Endothelial cell of umbilical vein (primary cell): ENCODE data around the gene PSMA5. TPM values are rescaled to one million over a fixed set of nuclear protein-coding genes. Genes with fewer than 3 reads are reported as not detected.
A peak's percentile ranks its signal among the peaks of the same experiment; 100 is the strongest.

Source experiments
- BruUV-seq: library from RNA; stranded (reverse); fragments of 400-500 nt; replicated peaks from 2 replicates; lab custom pipeline; 2021; lab: Mats Ljungman, UMichigan
- CTCF ChIA-PET: fragments of 300-600, 350-600 bp; sonication (Branson Sonifier 250); formaldehyde crosslinking; loops from one replicate; lab custom pipeline; 2021; ENCODE audit warnings: antibody characterized with exemption, inconsistent platforms; lab: Charles Lee
- POLR2A ChIA-PET: fragments of 300-600, 350-600 bp; sonication (Branson Sonifier 250); formaldehyde crosslinking; loops from one replicate; lab custom pipeline; 2021; ENCODE audit warnings: antibody characterized with exemption, inconsistent platforms; lab: Charles Lee
- DNase-seq: peaks from one replicate; pipeline ENCODE4 v3.0.0-alpha.2; 2011; ENCODE audit warnings: low read depth, low spot score
- FAIRE-seq: peaks from 2 replicates; lab custom pipeline; 2011; peaks lifted over from hg19 to GRCh38; lab: Jason Lieb, UNC
- H2AFZ ChIP-seq: 2 replicates; pipeline ENCODE4 v1.6.0; 2012; ENCODE audit warnings: low read depth, low read length, control low read depth, inconsistent platforms
- H3K27ac ChIP-seq: 2 replicates; pipeline ENCODE4 v1.5.1; 2011; ENCODE audit warnings: low read depth, mild to moderate bottlenecking, control low read depth, low read length, moderate library complexity; ENCODE audit not compliant: insufficient read depth
- H3K27me3 ChIP-seq, 2 experiments: 2 replicates each; pipeline versions ENCODE4 v1.6.0 to v1.6.1; 2011; ENCODE audit warnings: low read length in 2 of 2, mixed read lengths in 1 of 2; ENCODE audit not compliant: control insufficient read depth in 2 of 2, insufficient read depth in 2 of 2
- H3K36me3 ChIP-seq, 2 experiments: 2 replicates in 1 of 2; 3 replicates in 1 of 2; pipeline ENCODE4 v1.5.1; 2011; ENCODE audit warnings: low read length in 2 of 2, mild to moderate bottlenecking in 1 of 2, moderate library complexity in 1 of 2; ENCODE audit not compliant: control insufficient read depth in 2 of 2, insufficient read depth in 2 of 2; ENCODE audit errors: extremely low read depth in 1 of 2
- H3K4me1 ChIP-seq: 3 replicates; pipeline ENCODE4 v1.5.1; 2011; ENCODE audit warnings: mild to moderate bottlenecking, low read length; ENCODE audit not compliant: control insufficient read depth, insufficient read depth; ENCODE audit errors: extremely low read depth
- H3K4me2 ChIP-seq: 2 replicates; pipeline ENCODE4 v1.6.1; 2011; ENCODE audit warnings: low read length, control low read depth, mixed read lengths; ENCODE audit not compliant: insufficient read depth
- H3K4me3 ChIP-seq, 3 experiments: fragments of 200-600 bp in 1 of 3; sonication (generic), shearing (Covaris generic) in 1 of 3; replicated peaks in 1 of 3; 2 replicates each; pipeline ENCODE4 v1.5.1; 2011 to 2016; ENCODE audit warnings: control low read depth in 3 of 3, low read length in 3 of 3, mild to moderate bottlenecking in 2 of 3, inconsistent platforms in 1 of 3, low read depth in 1 of 3, moderate library complexity in 1 of 3; ENCODE audit not compliant: insufficient read depth in 1 of 3
- H3K79me2 ChIP-seq: 2 replicates; pipeline ENCODE4 v1.6.0; 2012; ENCODE audit warnings: low read length, inconsistent platforms; ENCODE audit not compliant: control insufficient read depth, insufficient read depth
- H3K9ac ChIP-seq: replicated peaks from 2 replicates; pipeline ENCODE3; 2011; ENCODE audit warnings: low read length, control low read depth; ENCODE audit not compliant: insufficient read depth; ENCODE audit errors: extremely low read depth
- H3K9me1 ChIP-seq: replicated peaks from 3 replicates; pipeline ENCODE4 v1.6.0; 2011; ENCODE audit warnings: mild to moderate bottlenecking, low read length; ENCODE audit not compliant: control insufficient read depth, insufficient read depth; ENCODE audit errors: extremely low read depth
- H3K9me3 ChIP-seq: replicated peaks from 2 replicates; pipeline ENCODE4 v1.5.1; 2012; ENCODE audit warnings: low read length, inconsistent platforms; ENCODE audit not compliant: control insufficient read depth, insufficient read depth
- H4K20me1 ChIP-seq: replicated peaks from 2 replicates; pipeline ENCODE3; 2011; ENCODE audit warnings: mild to moderate bottlenecking, low read length; ENCODE audit not compliant: control insufficient read depth, insufficient read depth; ENCODE audit errors: extremely low read depth
- CTCF ChIP-seq, 2 donors: IDR thresholded peaks; 1 replicate in 1 of 2; 2 replicates in 1 of 2; pipeline ENCODE4 v1.5.1; 2011; ENCODE audit warnings: low read length in 2 of 2, mild to moderate bottlenecking in 2 of 2, moderate library complexity in 2 of 2, control low read depth in 1 of 2, inconsistent platforms in 1 of 2, low read depth in 1 of 2; ENCODE audit not compliant: insufficient read depth in 1 of 2; ENCODE audit errors: extremely low read depth in 1 of 2
- EZH2 ChIP-seq: IDR thresholded peaks from 2 replicates; pipeline ENCODE4 v1.6.1; 2012; ENCODE audit warnings: borderline replicate concordance, low read depth, mild to moderate bottlenecking, moderate library complexity, low read length, inconsistent platforms; ENCODE audit not compliant: severe bottlenecking
- FOS ChIP-seq: IDR thresholded peaks from 2 replicates; pipeline ENCODE4 v1.6.1; 2011; ENCODE audit warnings: mild to moderate bottlenecking, low read length, moderate library complexity, borderline replicate concordance; ENCODE audit not compliant: insufficient read depth
- JUN ChIP-seq: IDR thresholded peaks from 2 replicates; pipeline ENCODE4 v1.6.1; 2011; ENCODE audit warnings: borderline replicate concordance, low read depth; ENCODE audit not compliant: insufficient read length, insufficient read depth
- MYC ChIP-seq: IDR thresholded peaks from one replicate; pipeline ENCODE4 v1.6.1; 2011; ENCODE audit warnings: mild to moderate bottlenecking, low read depth, low read length
- POLR2A ChIP-seq: IDR thresholded peaks from 2 replicates; pipeline ENCODE4 v1.6.1; 2012; ENCODE audit warnings: low read depth, mild to moderate bottlenecking, control low read depth, low read length
- dilution Hi-C: fragments of 300-500 bp; cut with MboI; formaldehyde crosslinking; loops from one replicate; pipeline ENCODE4 v1.15.0; 2019; ENCODE audit warnings: low sequenced_read_pairs; ENCODE audit not compliant: extremely low pct_ligation_motif_present
- intact Hi-C: fragments of 100-400 bp; cut with micrococcal nuclease; formaldehyde crosslinking; loops from one replicate; pipeline ENCODE4 v1.10.0; 2022
- polyA plus RNA-seq, 4 experiments: library from polyadenylated mRNA; depleted of rRNA in 3 of 4; stranded (reverse) in 3 of 4; unstranded in 1 of 4; fragments of >200 nt; gene quantifications; 2 replicates each; pipeline versions ENCODE4 v1.2.1 to v1.2.3, GENCODE V29; 2011 to 2012; ENCODE audit warnings: missing spikeins in 1 of 4
- total RNA-seq: library from RNA; stranded (reverse); gene quantifications from 2 replicates; pipeline ENCODE4 v1.2.3, GENCODE V29; 2021
- TF ChIP-seq, protein P1 (sequence below): IDR thresholded peaks from 2 replicates; pipeline ENCODE4 v1.6.1; 2011; ENCODE audit not compliant: insufficient read depth, insufficient read length

The PSMA5 gene
- total and polyA plus RNA-seq, 2 donors (not counting 3 experiments of a cell fraction or from before 2014, with no cell fraction given): 98.1 to 125 TPM

GRCh38 chr1:109466452-109467300 is 40.4 kb upstream of the PSMA5 start, which contains the start of gene SYPL2:
Gene SYPL2, plus strand, starts transcription at chr1:109466546. Its CDS starts 298 bp downstream, at chr1:109466844.
- no TSS peak for BruUV-seq

DNA sequence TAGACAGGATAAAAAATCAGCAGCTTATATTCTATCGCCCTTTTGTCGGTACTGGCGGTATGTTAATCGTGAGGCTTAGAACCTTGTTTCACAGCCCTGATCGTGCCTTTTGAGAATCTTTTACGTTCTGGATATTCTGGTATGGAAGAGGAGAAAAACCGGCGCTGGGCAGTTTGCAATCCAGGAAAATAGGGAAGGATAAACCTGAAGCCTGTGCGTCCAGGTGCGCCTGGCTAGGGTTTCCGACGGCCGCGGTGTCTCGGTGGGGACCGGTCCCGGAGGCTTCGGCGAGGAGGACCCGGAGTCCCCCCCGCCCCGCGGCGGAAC is 39.8 kb upstream of the PSMA5 start:
- FAIRE-seq (no peak), DNase-seq (no peak)
- Histone ChIP-seq H3K27ac (no peak overlapping the region), H3K4me2 (peak overlapping the region; percentile 10), H4K20me1 (no peaks in the 10 kb centered on the region), H3K9me1 (no peaks in the 10 kb centered on the region), H3K27me3 (peaks cover 63 to 84% of the 10 kb centered on the region in 2 experiments), H3K4me1 (peaks cover 3% of the 10 kb centered on the region), H2AFZ (peak overlapping the region; percentile 83), H3K36me3 (no peaks in the 10 kb centered on the region), H3K9ac (no peak overlapping the region), H3K9me3 (no peaks in the 10 kb centered on the region), H3K4me3 (peak overlapping the region in 1 of 3 experiments; percentile 22), H3K79me2 (no peaks in the 10 kb centered on the region)
- intact Hi-C loops: no loop called here
- CTCF ChIA-PET: interaction anchor here (1.6 kb wide), 1 partner anchor 24 kb away, joined by 3 read pairs; no protein-coding TSS in a partner anchor
- TF ChIP-seq EZH2 (no peak), FOS (no peak), CTCF (IDR thresholded peaks at IDR 0.05; ENCODE audit: extremely low read depth in 1 of 2, insufficient read depth in 1 of 2, low read depth in 1 of 2, low read length in 2 of 2) (no peak), JUN (no peak), MYC (no peak)
- TF ChIP-seq, protein P1, sequence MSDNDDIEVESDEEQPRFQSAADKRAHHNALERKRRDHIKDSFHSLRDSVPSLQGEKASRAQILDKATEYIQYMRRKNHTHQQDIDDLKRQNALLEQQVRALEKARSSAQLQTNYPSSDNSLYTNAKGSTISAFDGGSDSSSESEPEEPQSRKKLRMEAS: no peak
- dilution Hi-C loops: no loop called here
- POLR2A ChIA-PET: interaction anchor here (0.6 kb wide), 1 partner anchor 366 kb away, joined by 4 read pairs; no protein-coding TSS in a partner anchor
- no TSS peak for BruUV-seq

More at GRCh38 chr1:109466452-109467300, 40.4 kb upstream of the PSMA5 start, which contains the start of gene SYPL2:
- Histone ChIP-seq H3K4me3 (peak within 1 kb of the TSS in 1 of 3 experiments; percentile 22), H3K4me1 (peaks cover 3% of the 10 kb centered on the region), H3K79me2 (no peaks in the 10 kb centered on the region), H3K9me1 (no peaks in the 10 kb centered on the region), H3K27ac (no peak within 1 kb of the TSS), H3K4me2 (peak within 1 kb of the TSS; percentile 10), H2AFZ (peak within 1 kb of the TSS; percentile 83), H3K9ac (no peak within 1 kb of the TSS), H3K27me3 (peaks cover 62 to 87% of the 10 kb centered on the region in 2 experiments), H3K9me3 (no peaks in the 10 kb centered on the region), H3K36me3 (no peaks in the 10 kb centered on the region), H4K20me1 (no peaks in the 10 kb centered on the region)
- intact Hi-C loops (no loop called here), dilution Hi-C loops (no loop called here)
- TF ChIP-seq POLR2A (no peak), EZH2 (peak; percentile 94)
- FAIRE-seq (no peak), DNase-seq (no peak)
- ChIA-PET POLR2A (no interaction called here), CTCF (interaction anchor here (1.6 kb wide), 1 partner anchor 24 kb away, joined by 3 read pairs; no protein-coding TSS in a partner anchor)
